HEK293 (cell line): ENCODE data around the gene SYNGR3.
A peak's percentile ranks its signal among the peaks of the same experiment; 100 is the strongest.

Source experiments
- BCL11B ChIP-seq: fragments of 450-650 bp; formaldehyde crosslinking; IDR thresholded peaks from 2 replicates; pipeline ENCODE4 v1.5.1; 2016; ENCODE audit warnings: low read depth, missing biosample characterization, missing genetic modification characterization
- GFI1B ChIP-seq: fragments of 450-650 bp; formaldehyde crosslinking; IDR thresholded peaks from 2 replicates; pipeline ENCODE4 v1.5.1; 2016; ENCODE audit warnings: missing biosample characterization, missing genetic modification characterization
- GLIS2 ChIP-seq: fragments of 450-650 bp; formaldehyde crosslinking; IDR thresholded peaks from 2 replicates; pipeline ENCODE4 v1.5.1; 2016; ENCODE audit warnings: missing biosample characterization, missing genetic modification characterization
- KLF1 ChIP-seq: fragments of 450-650 bp; formaldehyde crosslinking; IDR thresholded peaks from 2 replicates; pipeline ENCODE4 v1.5.1; 2016; ENCODE audit warnings: missing biosample characterization, missing genetic modification characterization
- KLF17 ChIP-seq: fragments of 450-650 bp; formaldehyde crosslinking; IDR thresholded peaks from 2 replicates; pipeline ENCODE4 v1.5.1; 2016; ENCODE audit warnings: missing biosample characterization, missing genetic modification characterization
- KLF9 ChIP-seq: fragments of 450-650 bp; formaldehyde crosslinking; IDR thresholded peaks from 2 replicates; pipeline ENCODE4 v1.5.1; 2016; ENCODE audit warnings: missing biosample characterization, missing genetic modification characterization, low read depth
- MEIS1 ChIP-seq: sonication (generic); formaldehyde crosslinking; IDR thresholded peaks from 2 replicates; pipeline ENCODE4 v1.8.1; 2022; ENCODE audit warnings: missing genetic modification reagents, mild to moderate bottlenecking, borderline replicate concordance
- TRIM28 ChIP-seq: IDR thresholded peaks from 2 replicates; pipeline ENCODE4 v1.6.1; 2011; ENCODE audit warnings: low read length, control low read depth, borderline replicate concordance
- WT1 ChIP-seq: fragments of 450-650 bp; formaldehyde crosslinking; IDR thresholded peaks from 2 replicates; pipeline ENCODE4 v1.5.1; 2016; ENCODE audit warnings: missing biosample characterization, missing genetic modification characterization
- ZBTB17 ChIP-seq: fragments of 450-650 bp; formaldehyde crosslinking; IDR thresholded peaks from 2 replicates; pipeline ENCODE4 v1.5.1; 2016; ENCODE audit warnings: missing biosample characterization, missing genetic modification characterization
- ZBTB26 ChIP-seq: fragments of 450-650 bp; formaldehyde crosslinking; optimal IDR thresholded peaks from 2 replicates; pipeline ENCODE3; 2016; ENCODE audit warnings: missing biosample characterization, mild to moderate bottlenecking, missing genetic modification characterization
- ZBTB48 ChIP-seq: fragments of 450-650 bp; formaldehyde crosslinking; IDR thresholded peaks from 2 replicates; pipeline ENCODE4 v1.5.1; 2016; ENCODE audit warnings: missing biosample characterization, missing genetic modification characterization
- ZBTB8A ChIP-seq: fragments of 450-650 bp; formaldehyde crosslinking; IDR thresholded peaks from 2 replicates; pipeline ENCODE4 v1.5.1; 2016; ENCODE audit warnings: missing biosample characterization, missing genetic modification characterization
- ZNF169 ChIP-seq: fragments of 450-650 bp; formaldehyde crosslinking; IDR thresholded peaks from 2 replicates; pipeline ENCODE4 v1.5.1; 2016; ENCODE audit warnings: missing biosample characterization, missing genetic modification characterization
- ZNF214 ChIP-seq: fragments of 450-650 bp; formaldehyde crosslinking; IDR thresholded peaks from 2 replicates; pipeline ENCODE4 v1.5.1; 2017; ENCODE audit warnings: missing biosample characterization, mild to moderate bottlenecking, missing genetic modification characterization, borderline replicate concordance
- ZNF221 ChIP-seq: fragments of 450-650 bp; formaldehyde crosslinking; IDR thresholded peaks from 2 replicates; pipeline ENCODE4 v1.5.1; 2017; ENCODE audit warnings: missing biosample characterization, missing genetic modification characterization, borderline replicate concordance
- ZNF223 ChIP-seq: fragments of 450-650 bp; formaldehyde crosslinking; IDR thresholded peaks from 2 replicates; pipeline ENCODE4 v1.5.1; 2016; ENCODE audit warnings: missing biosample characterization, missing genetic modification characterization
- ZNF280D ChIP-seq: fragments of 450-650 bp; formaldehyde crosslinking; IDR thresholded peaks from 2 replicates; pipeline ENCODE4 v1.5.1; 2016; ENCODE audit warnings: missing biosample characterization, missing genetic modification characterization
- ZNF341 ChIP-seq: fragments of 450-650 bp; formaldehyde crosslinking; IDR thresholded peaks from 2 replicates; pipeline ENCODE4; 2016; ENCODE audit warnings: low read depth, missing biosample characterization, missing genetic modification characterization
- ZNF391 ChIP-seq: fragments of 450-650 bp; formaldehyde crosslinking; IDR thresholded peaks from 2 replicates; pipeline ENCODE4 v1.5.1; 2016; ENCODE audit warnings: low read depth, missing biosample characterization, missing genetic modification characterization, borderline replicate concordance
- ZNF416 ChIP-seq: fragments of 450-650 bp; formaldehyde crosslinking; IDR thresholded peaks from 2 replicates; pipeline ENCODE4 v1.5.1; 2016; ENCODE audit warnings: missing biosample characterization, missing genetic modification characterization
- ZNF544 ChIP-seq: fragments of 450-650 bp; formaldehyde crosslinking; IDR thresholded peaks from 2 replicates; pipeline ENCODE4 v1.5.0; 2017; ENCODE audit warnings: missing biosample characterization, missing genetic modification characterization
- ZNF629 ChIP-seq: fragments of 450-650 bp; formaldehyde crosslinking; IDR thresholded peaks from 2 replicates; pipeline ENCODE4 v1.5.1; 2017; ENCODE audit warnings: missing biosample characterization, missing genetic modification characterization
- ZNF664 ChIP-seq: fragments of 450-650 bp; formaldehyde crosslinking; IDR thresholded peaks from 2 replicates; pipeline ENCODE4 v1.5.1; 2016; ENCODE audit warnings: missing biosample characterization, missing genetic modification characterization
- ZNF76 ChIP-seq: fragments of 450-650 bp; formaldehyde crosslinking; IDR thresholded peaks from 2 replicates; pipeline ENCODE4; 2016; ENCODE audit warnings: low read depth, missing biosample characterization, missing genetic modification characterization, borderline replicate concordance
- ZNF830 ChIP-seq: fragments of 450-650 bp; IDR thresholded peaks from 2 replicates; pipeline ENCODE4 v1.5.0; 2018; ENCODE audit warnings: missing biosample characterization, missing genetic modification characterization, low read depth, mild to moderate bottlenecking, moderate library complexity
- TF ChIP-seq, protein P1 (sequence below): fragments of 450-650 bp; formaldehyde crosslinking; IDR thresholded peaks from 2 replicates; pipeline ENCODE4 v1.5.1; 2016; ENCODE audit warnings: missing biosample characterization, missing genetic modification characterization
- TF ChIP-seq, protein P2 (sequence below): fragments of 450-650 bp; formaldehyde crosslinking; IDR thresholded peaks from 2 replicates; pipeline ENCODE4 v1.5.1; 2016; ENCODE audit warnings: missing biosample characterization, missing genetic modification characterization
- TF ChIP-seq, protein P3 (sequence below): fragments of 450-650 bp; formaldehyde crosslinking; IDR thresholded peaks from 2 replicates; pipeline ENCODE4 v1.5.1; 2016; ENCODE audit warnings: missing biosample characterization, missing genetic modification characterization

The SYNGR3 gene

GRCh38 chr16:2027024-2028010, 37.5 kb downstream of the SYNGR3 start (continued):
- TF ChIP-seq ZNF280D (no peak), ZNF214 (tag by site-specific recombination) (no peak), TRIM28 (peak; percentile 52; the same call in 1 of the 2 replicates), ZNF664 (no peak), ZNF221 (tag by site-specific recombination) (no peak), ZBTB26 (tag by site-specific recombination) (peak; percentile 64), ZBTB48 (tag by site-specific recombination) (peak; percentile 46; the same call in 1 of the 2 replicates), ZBTB17 (tag by site-specific recombination) (peak; percentile 77), ZNF223 (no peak), BCL11B (tag by site-specific recombination) (peak; percentile 70; the same call in 1 of the 2 replicates), ZNF76 (tag by site-specific recombination) (no peak), ZNF391 (no peak), ZNF341 (tag by site-specific recombination) (no peak), ZNF169 (no peak), ZNF544 (tag by site-specific recombination) (no peak), KLF1 (peak; percentile 66), KLF9 (peak; percentile 51; the same call in 1 of the 2 replicates), ZBTB8A (tag by site-specific recombination) (peak; percentile 27; the same call in 1 of the 2 replicates), MEIS1 (CRISPR knock-in tag) (no peak), ZNF416 (tag by site-specific recombination) (no peak), WT1 (tag by site-specific recombination) (no peak), GLIS2 (no peak), ZNF629 (no peak), GFI1B (tag by site-specific recombination) (no peak), KLF17 (tag by site-specific recombination) (peak; percentile 39), ZNF830 (tag by site-specific recombination) (no peak)
- TF ChIP-seq, protein P1, sequence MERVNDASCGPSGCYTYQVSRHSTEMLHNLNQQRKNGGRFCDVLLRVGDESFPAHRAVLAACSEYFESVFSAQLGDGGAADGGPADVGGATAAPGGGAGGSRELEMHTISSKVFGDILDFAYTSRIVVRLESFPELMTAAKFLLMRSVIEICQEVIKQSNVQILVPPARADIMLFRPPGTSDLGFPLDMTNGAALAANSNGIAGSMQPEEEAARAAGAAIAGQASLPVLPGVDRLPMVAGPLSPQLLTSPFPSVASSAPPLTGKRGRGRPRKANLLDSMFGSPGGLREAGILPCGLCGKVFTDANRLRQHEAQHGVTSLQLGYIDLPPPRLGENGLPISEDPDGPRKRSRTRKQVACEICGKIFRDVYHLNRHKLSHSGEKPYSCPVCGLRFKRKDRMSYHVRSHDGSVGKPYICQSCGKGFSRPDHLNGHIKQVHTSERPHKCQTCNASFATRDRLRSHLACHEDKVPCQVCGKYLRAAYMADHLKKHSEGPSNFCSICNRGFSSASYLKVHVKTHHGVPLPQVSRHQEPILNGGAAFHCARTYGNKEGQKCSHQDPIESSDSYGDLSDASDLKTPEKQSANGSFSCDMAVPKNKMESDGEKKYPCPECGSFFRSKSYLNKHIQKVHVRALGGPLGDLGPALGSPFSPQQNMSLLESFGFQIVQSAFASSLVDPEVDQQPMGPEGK (tag by site-specific recombination): peak; percentile 81
- TF ChIP-seq, protein P2, sequence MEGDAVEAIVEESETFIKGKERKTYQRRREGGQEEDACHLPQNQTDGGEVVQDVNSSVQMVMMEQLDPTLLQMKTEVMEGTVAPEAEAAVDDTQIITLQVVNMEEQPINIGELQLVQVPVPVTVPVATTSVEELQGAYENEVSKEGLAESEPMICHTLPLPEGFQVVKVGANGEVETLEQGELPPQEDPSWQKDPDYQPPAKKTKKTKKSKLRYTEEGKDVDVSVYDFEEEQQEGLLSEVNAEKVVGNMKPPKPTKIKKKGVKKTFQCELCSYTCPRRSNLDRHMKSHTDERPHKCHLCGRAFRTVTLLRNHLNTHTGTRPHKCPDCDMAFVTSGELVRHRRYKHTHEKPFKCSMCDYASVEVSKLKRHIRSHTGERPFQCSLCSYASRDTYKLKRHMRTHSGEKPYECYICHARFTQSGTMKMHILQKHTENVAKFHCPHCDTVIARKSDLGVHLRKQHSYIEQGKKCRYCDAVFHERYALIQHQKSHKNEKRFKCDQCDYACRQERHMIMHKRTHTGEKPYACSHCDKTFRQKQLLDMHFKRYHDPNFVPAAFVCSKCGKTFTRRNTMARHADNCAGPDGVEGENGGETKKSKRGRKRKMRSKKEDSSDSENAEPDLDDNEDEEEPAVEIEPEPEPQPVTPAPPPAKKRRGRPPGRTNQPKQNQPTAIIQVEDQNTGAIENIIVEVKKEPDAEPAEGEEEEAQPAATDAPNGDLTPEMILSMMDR: peak; percentile 77
- TF ChIP-seq, protein P3, sequence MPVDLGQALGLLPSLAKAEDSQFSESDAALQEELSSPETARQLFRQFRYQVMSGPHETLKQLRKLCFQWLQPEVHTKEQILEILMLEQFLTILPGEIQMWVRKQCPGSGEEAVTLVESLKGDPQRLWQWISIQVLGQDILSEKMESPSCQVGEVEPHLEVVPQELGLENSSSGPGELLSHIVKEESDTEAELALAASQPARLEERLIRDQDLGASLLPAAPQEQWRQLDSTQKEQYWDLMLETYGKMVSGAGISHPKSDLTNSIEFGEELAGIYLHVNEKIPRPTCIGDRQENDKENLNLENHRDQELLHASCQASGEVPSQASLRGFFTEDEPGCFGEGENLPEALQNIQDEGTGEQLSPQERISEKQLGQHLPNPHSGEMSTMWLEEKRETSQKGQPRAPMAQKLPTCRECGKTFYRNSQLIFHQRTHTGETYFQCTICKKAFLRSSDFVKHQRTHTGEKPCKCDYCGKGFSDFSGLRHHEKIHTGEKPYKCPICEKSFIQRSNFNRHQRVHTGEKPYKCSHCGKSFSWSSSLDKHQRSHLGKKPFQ: peak; percentile 73
